Endothelial cell of umbilical vein (primary cell): ENCODE measurements around the gene C1orf116. TPM values are rescaled to one million over a fixed set of nuclear protein-coding genes. Genes with fewer than 3 reads are reported as not detected.
A peak's percentile ranks its signal among the peaks of the same experiment; 100 is the strongest.

ENCODE experiments used
- BruUV-seq: library from RNA; stranded (reverse); fragments of 400-500 nt; replicated peaks from 2 replicates; lab custom pipeline; 2021; lab: Mats Ljungman, UMichigan
- CTCF ChIA-PET: fragments of 300-600, 350-600 bp; sonication (Branson Sonifier 250); formaldehyde crosslinking; loops from one replicate; lab custom pipeline; 2021; ENCODE audit warnings: antibody characterized with exemption, inconsistent platforms; lab: Charles Lee
- POLR2A ChIA-PET: fragments of 300-600, 350-600 bp; sonication (Branson Sonifier 250); formaldehyde crosslinking; loops from one replicate; lab custom pipeline; 2021; ENCODE audit warnings: antibody characterized with exemption, inconsistent platforms; lab: Charles Lee
- DNase-seq: peaks from one replicate; pipeline ENCODE4 v3.0.0-alpha.2; 2011; ENCODE audit warnings: low read depth, low spot score
- FAIRE-seq: peaks from 2 replicates; lab custom pipeline; 2011; peaks lifted over from hg19 to GRCh38; lab: Jason Lieb, UNC
- H2AFZ ChIP-seq: 2 replicates; pipeline ENCODE4 v1.6.0; 2012; ENCODE audit warnings: low read depth, low read length, control low read depth, inconsistent platforms
- H3K27ac ChIP-seq: 2 replicates; pipeline ENCODE4 v1.5.1; 2011; ENCODE audit warnings: low read depth, mild to moderate bottlenecking, control low read depth, low read length, moderate library complexity; ENCODE audit not compliant: insufficient read depth
- H3K27me3 ChIP-seq, 2 experiments: 2 replicates each; pipeline versions ENCODE4 v1.6.0 to v1.6.1; 2011; ENCODE audit warnings: low read length in 2 of 2, mixed read lengths in 1 of 2; ENCODE audit not compliant: control insufficient read depth in 2 of 2, insufficient read depth in 2 of 2
- H3K36me3 ChIP-seq, 2 experiments: 2 replicates in 1 of 2; 3 replicates in 1 of 2; pipeline ENCODE4 v1.5.1; 2011; ENCODE audit warnings: low read length in 2 of 2, mild to moderate bottlenecking in 1 of 2, moderate library complexity in 1 of 2; ENCODE audit not compliant: control insufficient read depth in 2 of 2, insufficient read depth in 2 of 2; ENCODE audit errors: extremely low read depth in 1 of 2
- H3K4me1 ChIP-seq: 3 replicates; pipeline ENCODE4 v1.5.1; 2011; ENCODE audit warnings: mild to moderate bottlenecking, low read length; ENCODE audit not compliant: control insufficient read depth, insufficient read depth; ENCODE audit errors: extremely low read depth
- H3K4me2 ChIP-seq: 2 replicates; pipeline ENCODE4 v1.6.1; 2011; ENCODE audit warnings: low read length, control low read depth, mixed read lengths; ENCODE audit not compliant: insufficient read depth
- H3K4me3 ChIP-seq, 3 experiments: fragments of 200-600 bp in 1 of 3; sonication (generic), shearing (Covaris generic) in 1 of 3; replicated peaks in 1 of 3; 2 replicates each; pipeline ENCODE4 v1.5.1; 2011 to 2016; ENCODE audit warnings: control low read depth in 3 of 3, low read length in 3 of 3, mild to moderate bottlenecking in 2 of 3, inconsistent platforms in 1 of 3, low read depth in 1 of 3, moderate library complexity in 1 of 3; ENCODE audit not compliant: insufficient read depth in 1 of 3
- H3K79me2 ChIP-seq: 2 replicates; pipeline ENCODE4 v1.6.0; 2012; ENCODE audit warnings: low read length, inconsistent platforms; ENCODE audit not compliant: control insufficient read depth, insufficient read depth
- H3K9ac ChIP-seq: replicated peaks from 2 replicates; pipeline ENCODE3; 2011; ENCODE audit warnings: low read length, control low read depth; ENCODE audit not compliant: insufficient read depth; ENCODE audit errors: extremely low read depth
- H3K9me1 ChIP-seq: replicated peaks from 3 replicates; pipeline ENCODE4 v1.6.0; 2011; ENCODE audit warnings: mild to moderate bottlenecking, low read length; ENCODE audit not compliant: control insufficient read depth, insufficient read depth; ENCODE audit errors: extremely low read depth
- H3K9me3 ChIP-seq: replicated peaks from 2 replicates; pipeline ENCODE4 v1.5.1; 2012; ENCODE audit warnings: low read length, inconsistent platforms; ENCODE audit not compliant: control insufficient read depth, insufficient read depth
- H4K20me1 ChIP-seq: replicated peaks from 2 replicates; pipeline ENCODE3; 2011; ENCODE audit warnings: mild to moderate bottlenecking, low read length; ENCODE audit not compliant: control insufficient read depth, insufficient read depth; ENCODE audit errors: extremely low read depth
- CTCF ChIP-seq, 2 donors: IDR thresholded peaks; 1 replicate in 1 of 2; 2 replicates in 1 of 2; pipeline ENCODE4 v1.5.1; 2011; ENCODE audit warnings: low read length in 2 of 2, mild to moderate bottlenecking in 2 of 2, moderate library complexity in 2 of 2, control low read depth in 1 of 2, inconsistent platforms in 1 of 2, low read depth in 1 of 2; ENCODE audit not compliant: insufficient read depth in 1 of 2; ENCODE audit errors: extremely low read depth in 1 of 2
- EZH2 ChIP-seq: IDR thresholded peaks from 2 replicates; pipeline ENCODE4 v1.6.1; 2012; ENCODE audit warnings: borderline replicate concordance, low read depth, mild to moderate bottlenecking, moderate library complexity, low read length, inconsistent platforms; ENCODE audit not compliant: severe bottlenecking
- FOS ChIP-seq: IDR thresholded peaks from 2 replicates; pipeline ENCODE4 v1.6.1; 2011; ENCODE audit warnings: mild to moderate bottlenecking, low read length, moderate library complexity, borderline replicate concordance; ENCODE audit not compliant: insufficient read depth
- GATA2 ChIP-seq: IDR thresholded peaks from 2 replicates; pipeline ENCODE4 v1.7.0; 2011; ENCODE audit warnings: low read depth, mild to moderate bottlenecking, moderate library complexity, mixed read lengths, low read length; ENCODE audit not compliant: insufficient read length, insufficient read depth
- JUN ChIP-seq: IDR thresholded peaks from 2 replicates; pipeline ENCODE4 v1.6.1; 2011; ENCODE audit warnings: borderline replicate concordance, low read depth; ENCODE audit not compliant: insufficient read length, insufficient read depth
- MAX ChIP-seq: IDR thresholded peaks from 2 replicates; pipeline ENCODE4 v1.6.1; 2011; ENCODE audit not compliant: insufficient read depth, insufficient read length
- MYC ChIP-seq: IDR thresholded peaks from one replicate; pipeline ENCODE4 v1.6.1; 2011; ENCODE audit warnings: mild to moderate bottlenecking, low read depth, low read length
- POLR2AphosphoS5 ChIP-seq: IDR thresholded peaks from 2 replicates; pipeline ENCODE4 v1.6.1; 2012; ENCODE audit warnings: low read depth, mild to moderate bottlenecking, control low read depth, low read length, moderate library complexity; ENCODE audit not compliant: insufficient read depth
- dilution Hi-C: fragments of 300-500 bp; cut with MboI; formaldehyde crosslinking; loops from one replicate; pipeline ENCODE4 v1.15.0; 2019; ENCODE audit warnings: low sequenced_read_pairs; ENCODE audit not compliant: extremely low pct_ligation_motif_present
- intact Hi-C: fragments of 100-400 bp; cut with micrococcal nuclease; formaldehyde crosslinking; loops from one replicate; pipeline ENCODE4 v1.10.0; 2022
- polyA plus RNA-seq, 4 experiments: library from polyadenylated mRNA; depleted of rRNA in 3 of 4; stranded (reverse) in 3 of 4; unstranded in 1 of 4; fragments of >200 nt; gene quantifications; 2 replicates each; pipeline versions ENCODE4 v1.2.1 to v1.2.3, GENCODE V29; 2011 to 2012; ENCODE audit warnings: missing spikeins in 1 of 4
- total RNA-seq: library from RNA; stranded (reverse); gene quantifications from 2 replicates; pipeline ENCODE4 v1.2.3, GENCODE V29; 2021

The C1orf116 gene
- total and polyA plus RNA-seq, 2 donors (not counting 3 experiments of a cell fraction or from before 2014, with no cell fraction given) = 0.07 TPM; not detected in 1

- Histone ChIP-seq H3K4me3 (no peak overlapping the region), H3K27ac (no peak overlapping the region), H2AFZ (no peak overlapping the region), H3K36me3 (no peaks in the 10 kb centered on the region), H3K79me2 (no peaks in the 10 kb centered on the region), H3K9ac (no peak overlapping the region), H3K9me3 (no peaks in the 10 kb centered on the region), H3K9me1 (no peaks in the 10 kb centered on the region), H4K20me1 (no peaks in the 10 kb centered on the region), H3K4me2 (no peak overlapping the region), H3K27me3 (no peaks in the 10 kb centered on the region), H3K4me1 (no peaks in the 10 kb centered on the region)
- no peak for FAIRE-seq
- no TSS peak for BruUV-seq
- dilution Hi-C loops = no loop called here
- ChIA-PET POLR2A (no interaction called here), CTCF (interaction anchor here (0.9 kb wide), 1 partner anchor 43 kb away, joined by 3 read pairs; no protein-coding TSS in a partner anchor)
- intact Hi-C loops = no loop called here
- TF ChIP-seq POLR2AphosphoS5 (no peak), CTCF (IDR thresholded peaks at IDR 0.05; ENCODE audit: extremely low read depth in 1 of 2, insufficient read depth in 1 of 2, low read depth in 1 of 2, low read length in 2 of 2) (no peak), MAX (no peak), MYC (no peak), FOS (no peak), GATA2 (no peak), JUN (no peak), EZH2 (no peak)
- peak; percentile 11 for DNase-seq
Measured at GRCh38 chr1:207025146-207025880, 7.2 kb downstream of the C1orf116 start.
